ENCODE measurements around the gene KCNJ1.

Gene KCNJ1

GRCh38 chr11:128901653-128902514 is 34.8 kb upstream of the KCNJ1 start:
- no peak for DNase-seq

GRCh38 chr11:128900468-128900867 is 33.4 kb upstream of the KCNJ1 start:
- DNase-seq, result no peak

- DNase-seq, result no peak
These were observed 31.7 kb upstream of the KCNJ1 start for GRCh38 chr11:128898580-128899344.

GRCh38 chr11:128897826-128898225 is 30.7 kb upstream of the KCNJ1 start:
- no peak for DNase-seq

- DNase-seq, result no peak
These were observed 29.3 kb upstream of the KCNJ1 start for GRCh38 chr11:128896356-128896755.

- no peak for DNase-seq
These were observed 28.4 kb upstream of the KCNJ1 start for GRCh38 chr11:128895526-128895925.

GRCh38 chr11:128894685-128895084 is 27.6 kb upstream of the KCNJ1 start:
- no peak for DNase-seq

- no peak for DNase-seq
These were observed 27.2 kb upstream of the KCNJ1 start for GRCh38 chr11:128894286-128894681.

GRCh38 chr11:128893578-128894285 is 26.6 kb upstream of the KCNJ1 start:
- peak; percentile 61 for DNase-seq

GRCh38 chr11:128892866-128893565 is 25.9 kb upstream of the KCNJ1 start:
- DNase-seq, result no peak

GRCh38 chr11:128891913-128892398 is 24.9 kb upstream of the KCNJ1 start:
- no peak for DNase-seq

- no peak for DNase-seq
These were observed 23.7 kb upstream of the KCNJ1 start, which contains the start of gene KCNJ5 for GRCh38 chr11:128890543-128891368. Gene KCNJ5, plus strand, starts transcription at chr11:128891356. Its CDS starts 19,918 bp downstream, at chr11:128911274.

GRCh38 chr11:128890216-128890542 is 23.1 kb upstream of the KCNJ1 start:
- no peak for DNase-seq

GRCh38 chr11:128889657-128890213 is 22.6 kb upstream of the KCNJ1 start:
- no peak for DNase-seq

GRCh38 chr11:128888034-128888985 is 21.2 kb upstream of the KCNJ1 start:
- no peak for DNase-seq

- DNase-seq, result no peak
These were observed 19.5 kb upstream of the KCNJ1 start for GRCh38 chr11:128886406-128887124.

- peak; percentile 57 for DNase-seq
These were observed 17.7 kb upstream of the KCNJ1 start for GRCh38 chr11:128884703-128885338.

- DNase-seq, result no peak
These were observed 17.0 kb upstream of the KCNJ1 start for GRCh38 chr11:128884054-128884453.

- no peak for DNase-seq
These were observed 15.4 kb upstream of the KCNJ1 start for GRCh38 chr11:128882451-128882850.
